Measurements from ENCODE around the gene SRC. TPM values are rescaled to one million over a fixed set of nuclear protein-coding genes. Genes with fewer than 3 reads are reported as not detected.

The SRC gene
- total and polyA plus RNA-seq, 10 donors, result 7.0 to 68.0 (median 31.2) TPM

DNA sequence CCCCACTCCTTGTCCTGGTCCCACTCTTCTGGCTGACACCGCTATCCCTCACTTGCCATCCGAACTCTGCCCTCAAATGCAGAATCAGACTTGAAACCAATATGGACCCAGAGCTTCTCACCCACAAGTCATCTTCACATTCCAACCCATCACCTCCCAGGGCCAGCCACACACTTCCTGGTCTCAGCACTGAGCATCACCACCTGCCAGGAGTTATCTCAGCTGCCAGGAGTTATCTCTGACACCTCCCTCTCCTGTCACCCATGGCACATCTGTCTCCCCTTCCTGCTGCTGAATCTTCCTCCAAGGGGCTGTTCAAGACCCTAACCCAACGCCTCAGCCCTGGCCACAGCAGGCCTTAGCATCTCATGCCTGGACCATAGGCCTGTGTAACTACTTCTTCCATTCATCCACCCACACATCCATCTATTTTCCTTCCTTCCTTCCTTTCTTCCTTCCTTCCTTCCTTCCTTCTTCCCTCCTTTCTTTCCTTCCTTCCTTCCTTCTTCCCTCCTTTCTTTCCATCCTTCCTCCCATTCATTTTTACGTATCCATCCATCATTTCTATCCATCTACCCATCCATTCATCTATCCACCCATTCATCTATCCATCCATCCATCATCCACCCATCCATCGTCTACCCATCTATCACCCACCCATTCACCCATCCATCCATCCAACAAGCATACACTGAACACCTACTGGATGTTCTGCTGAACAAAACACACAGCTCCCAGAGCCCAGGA lies 100.5 kb downstream of the SRC start:
- WGBS, 5 donors, result 69 to 85% (median 79%) methylated on average over 5 of the region's 5 CpGs
- DNase-seq, result no peak

DNA sequence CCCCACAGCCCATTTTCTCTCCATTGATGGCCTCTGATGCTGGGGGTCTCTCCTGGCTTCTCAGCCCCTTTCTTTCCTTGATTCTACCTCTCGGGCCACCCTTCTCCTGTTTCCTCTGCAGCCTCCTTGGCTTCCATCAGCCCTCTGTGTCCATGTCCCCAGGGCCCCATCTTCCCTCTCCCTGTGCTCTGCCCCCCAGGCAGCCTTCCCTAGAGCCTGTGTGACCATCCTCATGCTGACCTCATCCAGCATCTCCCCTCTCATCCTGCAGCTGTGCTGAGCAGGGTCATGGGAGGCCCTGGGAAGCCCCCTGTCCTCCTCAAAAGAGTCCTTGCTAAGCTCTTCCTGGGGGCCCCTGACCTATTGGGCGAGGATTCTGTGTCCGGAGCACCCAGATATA lies 101.7 kb downstream of the SRC start:
- H3K4me1 ChIP-seq, result no peaks in the 10 kb centered on the region
- H3K4me3 ChIP-seq, result no peak overlapping the region
- H3K9me3 ChIP-seq, result no peaks in the 10 kb centered on the region
- no peaks in the 10 kb centered on the region for H3K36me3 ChIP-seq
- H3K27me3 ChIP-seq (replicated peaks in 1 of 7), result no peaks in the 10 kb centered on the region
- H3K27ac ChIP-seq, result no peak overlapping the region
- WGBS, 5 donors, result 79 to 91% (median 89%) methylated on average over 3 of the region's 3 CpGs
- intact Hi-C loops (cut with DNase I; ENCODE audit: low total_unique reads), result no loop called here
- no peak for DNase-seq
- TF ChIP-seq, protein P1, sequence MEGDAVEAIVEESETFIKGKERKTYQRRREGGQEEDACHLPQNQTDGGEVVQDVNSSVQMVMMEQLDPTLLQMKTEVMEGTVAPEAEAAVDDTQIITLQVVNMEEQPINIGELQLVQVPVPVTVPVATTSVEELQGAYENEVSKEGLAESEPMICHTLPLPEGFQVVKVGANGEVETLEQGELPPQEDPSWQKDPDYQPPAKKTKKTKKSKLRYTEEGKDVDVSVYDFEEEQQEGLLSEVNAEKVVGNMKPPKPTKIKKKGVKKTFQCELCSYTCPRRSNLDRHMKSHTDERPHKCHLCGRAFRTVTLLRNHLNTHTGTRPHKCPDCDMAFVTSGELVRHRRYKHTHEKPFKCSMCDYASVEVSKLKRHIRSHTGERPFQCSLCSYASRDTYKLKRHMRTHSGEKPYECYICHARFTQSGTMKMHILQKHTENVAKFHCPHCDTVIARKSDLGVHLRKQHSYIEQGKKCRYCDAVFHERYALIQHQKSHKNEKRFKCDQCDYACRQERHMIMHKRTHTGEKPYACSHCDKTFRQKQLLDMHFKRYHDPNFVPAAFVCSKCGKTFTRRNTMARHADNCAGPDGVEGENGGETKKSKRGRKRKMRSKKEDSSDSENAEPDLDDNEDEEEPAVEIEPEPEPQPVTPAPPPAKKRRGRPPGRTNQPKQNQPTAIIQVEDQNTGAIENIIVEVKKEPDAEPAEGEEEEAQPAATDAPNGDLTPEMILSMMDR (IDR thresholded peaks at IDR 0.05 in 8 of 11, conservative IDR thresholded peaks at IDR 0.05 in 3 of 11), result no peak
- no peak for TF ChIP-seq POLR2A (IDR thresholded peaks at IDR 0.05)
- no peak for TF ChIP-seq POLR2AphosphoS5 (IDR thresholded peaks at IDR 0.05)

More for the DNA sequence above, 100.5 kb downstream of the SRC start:
- H3K27ac ChIP-seq, result no peak overlapping the region
- no peaks in the 10 kb centered on the region for H3K4me1 ChIP-seq
- no peaks in the 10 kb centered on the region for H3K36me3 ChIP-seq
- intact Hi-C loops (cut with DNase I; ENCODE audit: low total_unique reads), result no loop called here
- H3K27me3 ChIP-seq (replicated peaks in 1 of 7), result peaks cover 0 to 3% (median 0%) of the 10 kb centered on the region in 7 donors
- H3K9me3 ChIP-seq, result no peaks in the 10 kb centered on the region
- no peak overlapping the region for H3K4me3 ChIP-seq
- TF ChIP-seq POLR2AphosphoS5 (IDR thresholded peaks at IDR 0.05) (no peak), POLR2A (IDR thresholded peaks at IDR 0.05) (no peak)
- TF ChIP-seq, protein P1 (IDR thresholded peaks at IDR 0.05 in 8 of 11, conservative IDR thresholded peaks at IDR 0.05 in 3 of 11), result no peak

DNA sequence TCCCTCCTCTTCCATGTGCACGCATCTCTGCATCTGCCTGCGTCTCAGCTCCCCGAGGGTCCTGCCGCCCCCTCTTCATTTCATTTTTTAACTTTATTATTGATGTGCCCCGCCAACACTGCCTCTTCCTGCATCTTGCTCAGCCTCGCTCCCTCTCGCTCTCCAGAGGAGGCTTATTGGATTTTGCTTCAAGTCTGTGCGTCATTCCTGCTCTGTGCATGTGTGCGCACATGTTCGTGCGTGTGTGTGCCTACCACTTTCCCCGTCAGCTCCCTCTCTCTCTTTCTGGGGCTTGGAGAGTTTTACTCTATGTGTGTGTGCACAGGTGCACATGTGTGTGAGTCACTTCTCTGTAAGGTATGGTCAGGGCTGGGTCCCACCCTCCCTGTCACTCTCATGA lies 103.3 kb downstream of the SRC start:
- no peaks in the 10 kb centered on the region for H3K36me3 ChIP-seq
- H3K9me3 ChIP-seq, result peaks cover 0 to 7% (median 3%) of the 10 kb centered on the region in 8 donors
- no peaks in the 10 kb centered on the region for H3K27me3 ChIP-seq (replicated peaks in 1 of 7)
- no peak for TF ChIP-seq POLR2AphosphoS5 (IDR thresholded peaks at IDR 0.05)
- TF ChIP-seq POLR2A (IDR thresholded peaks at IDR 0.05), result no peak
- TF ChIP-seq, protein P1 (IDR thresholded peaks at IDR 0.05 in 8 of 11, conservative IDR thresholded peaks at IDR 0.05 in 3 of 11), result no peak
- intact Hi-C loops (cut with DNase I; ENCODE audit: low total_unique reads), result no loop called here
- no peaks in the 10 kb centered on the region for H3K4me1 ChIP-seq
- no peak overlapping the region for H3K4me3 ChIP-seq
- no peak for DNase-seq
- no peak overlapping the region for H3K27ac ChIP-seq
- 77 to 87% (median 81%) methylated on average over 12 of the region's 12 CpGs for WGBS, 5 donors

DNA sequence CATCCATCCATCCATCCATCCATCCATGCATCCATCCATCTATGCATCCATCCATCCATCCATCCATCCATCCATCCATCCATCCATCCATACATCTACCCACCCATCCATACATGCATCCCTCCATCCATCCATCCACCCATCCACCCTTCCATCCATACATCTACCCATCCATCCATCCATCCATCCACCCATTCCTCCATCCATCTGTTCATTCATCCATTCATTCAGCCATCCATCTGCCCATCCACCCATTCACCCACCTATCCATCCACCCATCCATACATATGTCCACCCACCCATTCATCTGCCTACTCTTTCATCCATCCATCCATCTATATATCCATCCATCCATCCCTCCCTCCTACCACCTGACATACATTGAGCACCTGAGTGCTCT lies 104.4 kb downstream of the SRC start:
- no peaks in the 10 kb centered on the region for H3K27me3 ChIP-seq (replicated peaks in 1 of 7)
- intact Hi-C loops (cut with DNase I; ENCODE audit: low total_unique reads), result no loop called here
- no peaks in the 10 kb centered on the region for H3K4me1 ChIP-seq
- DNase-seq, result no peak
- no peak overlapping the region for H3K4me3 ChIP-seq
- TF ChIP-seq, protein P1 (IDR thresholded peaks at IDR 0.05 in 8 of 11, conservative IDR thresholded peaks at IDR 0.05 in 3 of 11), result no peak
- TF ChIP-seq POLR2A (IDR thresholded peaks at IDR 0.05) (no peak), POLR2AphosphoS5 (IDR thresholded peaks at IDR 0.05) (no peak)
- no peaks in the 10 kb centered on the region for H3K36me3 ChIP-seq
- H3K27ac ChIP-seq, result no peak overlapping the region
- peaks cover 4 to 17% (median 14%) of the 10 kb centered on the region in 8 donors for H3K9me3 ChIP-seq
